ENCODE data around the gene EIF4EBP3. TPM values are rescaled to one million over a fixed set of nuclear protein-coding genes. Genes with fewer than 3 reads are reported as not detected.
A peak's percentile ranks its signal among the peaks of the same experiment; 100 is the strongest.

EIF4EBP3 gene
- total and polyA plus RNA-seq, 10 of the 15 experiments (the other 5 are each of a cell fraction or from before 2014, with no cell fraction given): 3.5 to 16.1 (median 6.2) TPM

- TF ChIP-seq SRF (IDR thresholded peaks at IDR 0.05; ENCODE audit: low read depth in 2 of 2, low read length in 2 of 2) (peak; percentile 77 to 85), USF1 (IDR thresholded peaks at IDR 0.05; ENCODE audit: borderline replicate concordance, extremely low read length, insufficient read depth, low read depth, low read length) (peak; percentile 85), FOS (IDR thresholded peaks at IDR 0.05; ENCODE audit: borderline replicate concordance, extremely low read depth, insufficient read length) (no peak), NR2C1 (IDR thresholded peaks at IDR 0.05) (peak; percentile 91), PBX3 (IDR thresholded peaks at IDR 0.05; ENCODE audit: insufficient replicate concordance, low read depth, low read length) (peak; percentile 47), PAX5 (IDR thresholded peaks at IDR 0.05; ENCODE audit: borderline replicate concordance, low read depth, low read length) (peak; percentile 34; the same call in 1 of the 2 replicates), BCL11A (IDR thresholded peaks at IDR 0.05; ENCODE audit: low read depth, low read length) (no peak), ZNF384 (IDR thresholded peaks at IDR 0.05; ENCODE audit: borderline replicate concordance, low read depth, low read length) (no peak), EED (IDR thresholded peaks at IDR 0.05; ENCODE audit: low read depth) (peak; percentile 41), STAT1 (conservative IDR thresholded peaks at IDR 0.05) (no peak), LARP7 (IDR thresholded peaks at IDR 0.05) (peak; percentile 26; the same call in 1 of the 2 replicates), USF2 (IDR thresholded peaks at IDR 0.05; ENCODE audit: borderline replicate concordance, low read depth, low read length) (peak; percentile 73), KLF5 (IDR thresholded peaks at IDR 0.05; ENCODE audit: partially characterized antibody) (peak; percentile 83), ATF3 (IDR thresholded peaks at IDR 0.05; ENCODE audit: borderline replicate concordance, extremely low read depth, low read depth, low read length) (peak; percentile 71; the same call in 1 of the 2 replicates), ELK1 (IDR thresholded peaks at IDR 0.05; ENCODE audit: low read depth, low read length) (peak; percentile 97), RELA (IDR thresholded peaks at IDR 0.05; ENCODE audit: borderline replicate concordance, partially characterized antibody) (peak; percentile 79), SIX5 (IDR thresholded peaks at IDR 0.05; ENCODE audit: low read depth, low read length, severe bottlenecking) (peak; percentile 45), ZBTB33 (IDR thresholded peaks at IDR 0.05) (no peak), KAT2A (conservative IDR thresholded peaks at IDR 0.05; ENCODE audit: control insufficient read depth, low read depth, low read length) (no peak), NFYA (IDR thresholded peaks at IDR 0.05; ENCODE audit: borderline replicate concordance, low read depth, low read length) (no peak)
Measured at GRCh38 chr5:140564196-140565023, 16.9 kb downstream of the EIF4EBP3 start, which contains the start of the genes APBB3 and SLC35A4 (continued).

Measured in GM12878 (cell line).